NCI-H2227 treated with DMSO at 0.1 percent for 48 hours (cell line): Measurements from ENCODE around the gene PRCC.
A peak's percentile ranks its signal among the peaks of the same experiment; 100 is the strongest.

ENCODE experiments used
- DNase-seq: peaks from one replicate; lab custom pipeline; 2025; lab: John Stamatoyannopoulos, UW

Gene PRCC, protein sequence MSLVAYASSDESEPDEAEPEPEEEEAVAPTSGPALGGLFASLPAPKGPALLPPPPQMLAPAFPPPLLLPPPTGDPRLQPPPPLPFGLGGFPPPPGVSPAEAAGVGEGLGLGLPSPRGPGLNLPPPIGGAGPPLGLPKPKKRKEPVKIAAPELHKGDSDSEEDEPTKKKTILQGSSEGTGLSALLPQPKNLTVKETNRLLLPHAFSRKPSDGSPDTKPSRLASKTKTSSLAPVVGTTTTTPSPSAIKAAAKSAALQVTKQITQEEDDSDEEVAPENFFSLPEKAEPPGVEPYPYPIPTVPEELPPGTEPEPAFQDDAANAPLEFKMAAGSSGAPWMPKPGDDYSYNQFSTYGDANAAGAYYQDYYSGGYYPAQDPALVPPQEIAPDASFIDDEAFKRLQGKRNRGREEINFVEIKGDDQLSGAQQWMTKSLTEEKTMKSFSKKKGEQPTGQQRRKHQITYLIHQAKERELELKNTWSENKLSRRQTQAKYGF

DNA sequence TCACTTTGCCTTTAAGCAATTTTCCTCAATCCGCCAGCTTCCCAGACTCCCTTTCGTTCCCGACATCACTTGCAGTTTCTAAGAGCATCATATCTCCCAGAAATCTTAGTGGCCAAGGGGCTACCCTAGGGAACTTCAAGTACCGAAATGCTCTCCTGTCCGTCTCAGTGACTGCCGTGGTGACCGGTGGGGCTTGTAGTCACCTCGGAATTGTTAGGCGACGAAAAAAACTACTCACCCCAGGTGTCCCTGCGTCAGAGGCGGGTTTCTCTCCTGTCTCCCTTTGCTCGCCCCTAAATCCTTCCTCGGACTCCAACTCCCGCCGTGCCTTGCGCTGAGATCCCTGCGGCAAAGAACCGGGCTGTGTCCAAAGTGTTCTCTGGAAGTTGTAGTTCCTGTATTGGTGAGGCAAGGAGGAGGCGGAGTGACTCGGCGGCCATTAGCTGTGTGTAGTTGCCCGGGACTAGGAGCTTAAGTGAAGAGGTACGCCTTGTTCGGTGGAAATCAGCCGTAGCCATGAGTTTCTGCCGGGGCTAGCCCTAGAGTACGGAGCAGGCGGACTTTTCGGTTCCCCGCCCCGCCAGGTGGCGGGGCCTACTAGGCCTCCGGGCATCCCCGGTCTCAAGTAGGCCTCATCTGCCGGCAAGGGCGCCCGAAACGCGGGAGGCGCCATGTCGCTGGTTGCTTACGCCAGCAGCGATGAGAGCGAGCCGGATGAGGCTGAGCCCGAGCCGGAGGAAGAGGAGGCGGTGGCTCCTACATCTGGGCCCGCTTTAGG, at the start of gene PRCC:
TSS of gene PRCC (plus strand) at position 435 of the 778 bp plus-strand sequence. CDS start at position 672, 237 bp downstream.
- peak; percentile 99 for DNase-seq

DNA sequence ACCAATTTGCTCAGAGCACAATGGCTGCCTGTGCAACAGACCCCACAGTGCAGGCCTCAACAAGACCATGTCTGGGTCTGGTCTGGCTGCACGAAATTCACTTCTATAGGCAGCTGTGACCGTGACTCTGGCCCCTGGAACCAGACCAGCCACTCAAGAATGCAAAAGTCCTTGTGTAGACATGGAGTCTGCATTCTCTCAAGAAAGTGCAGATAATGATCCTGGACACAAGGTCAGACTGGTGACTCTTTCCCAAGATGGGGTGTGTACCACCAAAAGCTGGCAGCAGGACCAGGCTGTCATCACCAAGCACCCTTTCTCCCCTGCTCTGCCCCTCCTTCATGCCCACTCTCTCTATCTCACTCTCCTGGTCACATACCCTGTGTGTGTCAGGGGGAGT, 46.2 kb upstream of the PRCC start:
- no peak for DNase-seq

DNA sequence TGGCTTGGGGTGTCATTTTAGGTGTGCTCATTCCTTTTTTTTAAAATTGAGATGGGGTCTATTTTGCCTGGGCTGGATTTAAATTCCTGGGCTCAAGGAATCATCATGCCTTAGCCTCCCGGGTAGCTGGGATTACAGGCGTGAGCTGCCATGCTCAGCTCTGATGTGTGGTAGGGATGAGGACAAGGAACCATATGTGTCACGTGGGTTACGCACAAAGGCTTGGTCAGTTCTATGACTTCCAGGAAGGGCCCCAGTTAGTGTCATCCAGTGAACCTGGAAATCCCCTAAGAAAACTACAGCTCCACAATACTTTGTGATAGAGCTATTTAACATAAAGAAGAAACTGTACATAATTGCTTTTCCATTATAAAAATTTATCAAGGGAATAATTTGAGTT, 45.8 kb upstream of the PRCC start:
- no peak for DNase-seq

DNA sequence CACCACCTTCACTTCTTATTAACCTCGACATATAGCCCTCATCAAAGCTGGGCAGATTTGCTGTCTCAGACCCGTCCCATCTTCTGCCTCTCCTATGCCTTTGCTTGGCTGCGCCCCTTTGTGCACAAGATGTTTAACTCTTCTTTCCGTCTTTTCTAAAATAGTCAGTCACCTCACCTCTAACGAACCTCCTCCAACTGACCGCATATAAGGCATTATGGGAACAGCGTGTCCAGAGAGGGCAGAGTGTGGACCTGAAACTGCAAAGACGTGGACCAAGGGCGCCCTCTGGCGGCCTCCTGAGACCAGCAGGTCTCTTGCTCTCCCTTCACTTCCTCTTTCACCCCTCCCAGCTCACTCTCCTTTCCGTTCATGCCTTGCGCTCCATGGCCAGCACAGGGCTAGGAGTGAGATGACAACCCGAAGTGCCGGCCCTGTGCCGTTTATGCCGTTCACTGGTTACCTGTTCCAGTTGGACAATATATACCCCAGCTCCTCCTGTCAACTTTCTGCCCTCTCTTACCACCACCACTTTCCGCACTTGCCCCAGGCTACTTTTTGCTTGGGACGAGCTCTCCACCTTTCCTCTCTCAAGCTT, 41.6 kb upstream of the PRCC start:
- DNase-seq, result peak; percentile 89

DNA sequence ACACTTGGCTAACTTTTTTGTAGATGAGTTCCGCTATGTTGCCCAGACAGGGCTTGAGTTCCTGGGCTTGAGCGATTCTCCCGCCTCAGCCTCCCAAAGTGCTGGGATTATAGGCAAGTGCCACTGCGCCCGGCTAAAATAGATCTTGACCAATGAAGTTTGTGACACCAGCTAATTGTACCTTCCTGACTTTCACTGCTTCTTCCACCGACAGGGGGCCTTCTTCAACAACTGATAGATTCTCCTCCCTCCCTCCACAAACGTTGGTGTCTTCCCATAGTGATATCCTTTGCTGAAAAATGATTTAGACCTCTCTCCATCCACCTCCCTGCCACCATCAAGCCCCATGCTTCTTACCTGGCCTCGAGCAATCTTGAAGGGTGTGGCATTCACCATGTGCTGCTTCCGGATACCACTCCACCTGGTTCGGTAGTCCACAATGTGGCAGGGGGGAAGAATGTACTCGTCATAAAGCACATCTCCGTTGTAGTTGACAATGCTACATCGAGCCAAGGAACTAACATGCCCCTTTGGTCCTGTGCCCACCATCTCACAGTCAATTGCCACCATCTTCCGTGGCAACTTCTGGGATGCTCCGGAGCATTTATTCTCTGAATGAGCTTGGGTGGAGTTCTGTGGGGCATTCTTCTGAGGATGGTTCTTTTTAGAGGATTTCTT, 40.6 kb upstream of the PRCC start:
- DNase-seq, result peak; percentile 47

DNA sequence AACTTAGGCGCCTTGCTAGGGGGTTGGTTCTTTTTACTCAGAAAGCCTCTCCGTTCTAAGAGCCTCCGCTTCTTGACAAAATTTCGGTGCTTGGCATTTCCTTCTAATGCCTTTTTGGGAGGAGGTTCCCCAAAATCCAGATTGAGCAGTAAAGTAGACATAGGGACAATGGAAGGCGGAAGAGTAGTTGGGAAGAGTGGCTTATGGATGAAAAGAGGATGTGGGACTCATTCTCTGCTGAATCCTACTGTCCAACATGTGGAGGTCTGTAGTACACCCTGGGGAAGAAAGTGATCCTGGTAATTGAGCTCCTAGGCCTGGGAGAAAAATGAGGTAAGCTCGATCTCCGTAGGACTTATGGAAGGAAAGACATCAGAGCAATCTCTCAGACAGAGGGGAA, 39.8 kb upstream of the PRCC start:
- DNase-seq, result no peak

DNA sequence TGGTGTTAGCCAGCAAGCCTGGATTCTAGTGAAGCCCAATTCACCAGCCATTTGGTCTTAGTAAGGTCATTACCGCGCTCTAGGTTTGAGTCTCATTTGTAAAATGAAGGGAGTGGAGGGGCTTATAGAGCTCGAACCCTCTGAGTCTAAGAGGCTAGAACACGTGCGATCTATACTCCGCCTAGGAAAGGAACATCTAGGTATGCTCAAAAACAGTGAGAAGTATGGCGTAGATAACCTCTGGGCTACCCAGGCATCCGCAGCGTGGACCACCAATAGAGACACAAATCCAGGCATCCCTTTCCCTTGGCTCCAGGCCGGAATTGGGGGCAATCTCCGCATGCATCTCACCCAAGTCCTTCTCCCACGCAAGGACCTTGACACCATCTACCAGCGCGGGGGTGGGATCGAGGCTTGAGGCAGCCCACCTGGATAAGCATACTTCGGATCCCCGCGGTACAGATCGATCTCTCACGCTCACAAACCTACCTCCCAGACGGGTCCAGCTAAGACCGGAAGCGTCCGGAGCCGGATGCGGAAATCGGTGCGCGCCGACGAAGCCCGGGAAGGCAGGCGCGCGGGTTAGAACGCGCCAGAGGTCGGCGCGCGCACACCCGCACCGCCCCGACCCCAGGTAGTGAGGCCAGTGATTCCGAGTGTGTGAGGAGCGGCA, 39.3 kb upstream of the PRCC start, which contains the start of gene METTL25B:
TSS of gene METTL25B (plus strand) at position 544 of the 673 bp plus-strand sequence. CDS start 636 bp downstream, outside the sequence.
- DNase-seq, result no peak

DNA sequence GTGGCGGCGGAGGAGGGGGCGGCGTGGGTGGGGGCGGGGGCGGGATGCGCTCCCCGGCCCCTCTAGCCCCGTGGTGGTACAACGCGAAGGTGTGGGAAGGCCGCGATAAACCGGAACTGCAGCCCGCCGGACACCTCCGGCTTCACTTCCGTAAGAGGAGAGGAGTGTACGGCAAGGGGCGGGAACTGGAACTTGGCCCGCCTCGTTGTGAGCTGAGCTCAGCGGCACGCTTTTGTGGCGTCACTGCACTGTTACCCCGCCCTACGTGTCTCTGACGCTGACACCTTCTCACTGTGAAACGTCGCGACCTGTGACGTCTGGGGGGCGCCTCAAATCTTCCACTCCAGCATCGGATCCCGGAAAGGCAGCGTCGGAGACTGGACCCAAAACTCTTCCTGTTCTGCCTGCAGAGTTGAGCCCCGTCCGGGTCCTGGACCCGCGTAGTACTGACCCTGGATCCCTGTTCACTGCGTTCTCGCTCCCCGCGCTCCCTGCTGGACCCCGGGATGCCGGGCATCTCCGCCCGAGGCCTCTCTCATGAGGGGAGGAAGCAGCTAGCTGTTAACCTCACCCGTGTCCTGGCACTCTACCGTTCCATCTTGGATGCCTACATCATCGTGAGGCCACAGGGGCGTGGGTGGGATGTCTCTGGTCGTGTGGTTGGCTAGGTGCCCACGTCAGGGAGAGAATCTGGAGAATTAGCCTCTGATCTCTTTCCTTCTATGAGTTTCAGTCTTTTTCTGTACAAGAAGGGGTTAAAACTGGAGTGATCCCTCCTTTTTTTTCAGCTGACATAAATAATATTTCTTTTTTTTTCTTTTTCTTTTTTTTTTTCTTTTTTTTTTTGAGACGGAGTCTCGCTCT, 38.5 kb upstream of the PRCC start, which contains the start of gene ISG20L2:
TSS of gene ISG20L2 (minus strand) at position 168 of the 864 bp plus-strand sequence. CDS start 1,114 bp downstream, outside the sequence.
- DNase-seq, result peak; percentile 96

DNA sequence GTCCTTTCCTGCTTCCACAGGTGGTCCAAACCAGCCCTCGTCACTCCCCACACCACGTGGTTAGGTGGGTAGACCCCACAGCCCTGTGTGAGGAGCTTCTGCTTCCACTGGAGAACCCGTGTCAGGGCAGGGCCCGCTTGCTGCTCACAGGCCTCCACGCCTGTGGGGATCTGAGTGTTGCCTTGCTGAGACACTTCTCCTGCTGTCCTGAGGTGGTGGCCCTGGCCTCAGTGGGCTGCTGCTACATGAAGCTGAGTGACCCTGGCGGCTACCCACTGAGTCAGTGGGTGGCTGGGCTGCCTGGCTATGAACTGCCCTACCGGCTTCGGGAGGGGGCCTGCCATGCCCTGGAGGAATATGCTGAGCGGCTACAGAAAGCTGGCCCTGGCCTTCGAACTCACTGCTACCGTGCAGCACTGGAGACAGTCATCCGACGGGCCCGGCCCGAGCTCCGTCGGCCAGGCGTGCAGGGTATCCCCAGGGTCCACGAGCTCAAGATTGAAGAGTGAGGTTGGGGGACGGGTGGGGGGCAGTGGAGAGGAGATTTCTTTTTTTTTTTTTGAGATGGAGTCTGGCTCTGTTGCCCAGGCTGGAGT, 33.2 kb upstream of the PRCC start:
- no peak for DNase-seq

DNA sequence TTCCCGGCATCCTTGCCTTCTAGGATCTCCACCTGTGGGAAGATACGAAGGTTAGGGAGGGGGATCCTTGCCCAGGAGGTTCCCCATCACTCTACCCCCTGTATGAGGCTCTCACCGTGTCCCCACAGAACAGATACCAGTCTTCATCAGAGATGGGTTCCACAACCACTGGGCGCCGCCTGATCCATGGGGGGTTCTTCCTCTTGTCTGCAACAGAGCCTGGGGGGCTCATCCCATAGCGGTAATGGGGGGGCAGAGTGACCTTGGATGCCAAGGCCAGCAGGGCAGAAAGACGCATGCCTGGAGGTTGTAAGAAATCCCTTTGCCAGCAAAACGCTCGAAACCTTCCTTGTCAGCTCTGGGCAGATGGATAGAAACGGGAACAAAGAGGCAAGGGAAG, 28.9 kb upstream of the PRCC start:
- DNase-seq, result no peak

DNA sequence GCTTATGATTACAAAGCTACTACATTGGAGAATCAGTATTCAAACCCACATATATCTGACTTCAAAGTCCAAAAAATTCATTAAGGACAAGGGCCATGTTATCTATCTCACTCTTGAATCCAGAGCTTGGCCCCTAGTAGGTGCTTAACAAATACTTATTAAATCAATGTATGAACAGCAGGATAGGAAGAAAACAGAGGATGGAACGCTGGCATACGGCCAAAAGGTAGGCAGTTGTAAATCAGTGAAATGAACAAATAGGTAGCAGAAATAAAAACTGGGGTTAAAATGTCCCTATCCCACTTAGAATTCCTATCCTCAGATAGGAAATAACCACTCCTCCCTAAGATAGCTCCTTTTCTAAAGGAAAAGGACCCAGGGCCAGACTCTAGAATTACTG, 28.4 kb upstream of the PRCC start:
- DNase-seq, result no peak

DNA sequence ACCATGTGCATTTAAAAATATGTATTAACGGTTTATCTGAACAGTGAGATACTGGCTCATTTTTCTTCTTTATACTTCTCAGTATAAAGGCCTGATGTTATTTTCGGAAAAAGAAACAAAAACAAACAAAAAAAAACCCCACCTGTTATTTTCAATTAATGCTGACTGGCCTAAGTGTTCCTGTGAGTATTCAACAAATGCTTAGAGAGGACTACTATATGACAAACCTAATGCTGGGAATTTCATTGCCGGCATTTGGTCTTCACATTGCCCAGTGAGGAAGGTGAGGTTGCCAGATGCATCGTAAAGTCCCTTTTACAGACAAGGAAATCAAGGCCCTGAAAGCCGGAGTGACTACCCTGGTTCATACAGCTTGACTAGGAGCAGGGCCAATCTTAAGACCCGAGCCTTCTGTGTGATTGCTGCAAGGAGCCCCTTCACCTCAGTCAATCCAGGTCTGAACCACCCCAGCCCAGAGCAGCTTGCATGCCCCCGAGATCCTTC, 27.0 kb upstream of the PRCC start:
- DNase-seq, result no peak

DNA sequence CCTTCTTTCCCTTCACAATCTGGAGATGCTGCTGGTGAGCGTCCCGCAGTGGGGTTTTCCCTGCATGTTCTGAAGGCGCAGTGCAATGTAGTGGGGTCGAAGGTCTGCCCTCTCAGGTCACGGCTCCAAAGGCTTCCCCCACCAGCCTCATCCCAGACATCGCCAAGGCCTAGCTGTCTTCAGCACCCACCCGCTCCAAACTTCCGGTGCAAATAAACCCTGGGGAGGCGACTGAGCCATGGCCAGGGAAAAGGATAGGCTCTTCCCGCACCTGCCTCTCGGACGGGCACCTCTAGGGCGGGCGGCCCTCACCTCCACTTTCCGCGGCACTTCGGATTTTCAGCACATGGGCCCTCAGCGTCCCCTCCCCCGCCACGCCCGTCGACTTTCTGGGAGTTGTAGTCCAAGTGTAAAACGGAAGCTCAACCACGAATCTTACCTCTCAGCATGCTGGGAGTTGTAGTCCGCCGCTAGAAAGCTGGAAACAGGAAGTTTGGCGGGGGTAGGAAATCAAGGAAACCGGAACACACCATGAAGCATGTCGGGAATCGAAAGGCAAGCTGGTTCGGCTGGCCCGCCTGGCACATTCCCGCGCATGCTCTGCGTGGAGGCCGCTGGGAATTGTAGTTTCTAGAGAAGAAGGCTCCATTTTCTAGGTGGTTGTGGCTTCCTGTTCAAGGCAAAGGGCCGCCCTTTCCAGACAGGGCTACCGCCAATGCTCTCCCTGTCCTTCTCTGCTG, 26.4 kb upstream of the PRCC start, which contains the start of gene MRPL24:
TSS of gene MRPL24 (minus strand) at position 348 of the 740 bp plus-strand sequence. CDS start 2,384 bp downstream, outside the sequence.
- peak; percentile 99 for DNase-seq

DNA sequence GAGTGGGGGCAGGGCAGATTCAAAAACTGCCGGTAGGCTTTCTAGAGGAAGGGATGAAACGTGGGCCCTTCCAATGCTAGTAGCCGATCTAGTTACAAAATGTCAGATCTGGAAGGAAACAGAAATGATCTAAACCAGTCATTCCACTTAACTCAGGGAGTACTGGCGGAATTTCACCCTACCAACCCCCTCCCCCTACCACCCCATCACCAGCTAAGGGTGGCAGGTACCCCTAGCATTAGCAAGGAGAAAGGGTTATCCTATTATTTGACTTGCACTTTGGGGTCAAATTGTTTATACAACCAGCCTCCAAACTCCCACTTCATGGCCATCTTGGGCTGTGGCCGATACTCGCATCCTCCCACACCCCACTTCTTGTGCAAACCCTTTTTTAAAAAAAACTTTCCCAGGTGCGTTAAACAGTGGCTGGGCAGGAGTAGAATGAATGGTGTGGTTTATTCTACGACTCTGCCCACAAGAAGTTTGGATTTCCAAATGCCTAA, 25.8 kb upstream of the PRCC start:
- no peak for DNase-seq

DNA sequence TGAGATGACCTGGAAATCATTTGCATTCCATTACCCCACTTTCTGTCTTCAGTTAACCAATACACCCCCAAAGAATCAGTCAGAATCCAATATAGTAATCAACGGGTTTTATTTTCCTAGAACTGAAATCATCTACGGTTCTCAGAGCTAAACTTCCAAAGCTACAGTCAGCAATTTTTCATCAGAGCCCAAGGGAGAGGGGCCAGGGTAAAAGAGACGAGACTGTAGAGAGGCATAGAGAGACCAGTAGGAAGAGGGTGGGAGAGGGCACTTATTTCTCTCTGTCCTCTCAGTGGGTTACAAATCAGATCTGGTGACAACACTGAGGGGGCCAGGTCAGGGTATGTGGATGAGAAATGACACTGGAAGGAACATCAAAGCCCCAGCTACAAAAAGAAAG, 25.3 kb upstream of the PRCC start:
- DNase-seq, result no peak

DNA sequence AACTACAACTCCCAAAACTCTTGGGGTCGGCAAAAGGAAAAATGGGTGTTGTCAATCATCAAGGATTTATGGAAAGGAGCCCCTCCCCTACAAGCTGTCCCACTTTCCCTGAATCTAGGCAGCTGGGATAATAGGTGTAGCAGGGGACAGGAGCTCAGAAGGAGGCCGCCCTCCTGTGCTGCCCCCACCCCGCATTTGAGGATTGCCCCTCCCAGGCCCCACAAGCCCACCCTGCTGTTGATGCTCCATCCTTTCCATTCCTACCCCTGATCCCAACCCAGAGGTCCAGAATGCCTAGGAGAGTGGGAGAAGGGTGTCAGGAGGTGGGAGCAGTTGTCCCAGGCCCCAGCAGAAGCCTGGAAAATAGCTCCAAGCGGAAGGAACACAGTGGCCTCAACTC, 24.5 kb upstream of the PRCC start:
- DNase-seq, result no peak

DNA sequence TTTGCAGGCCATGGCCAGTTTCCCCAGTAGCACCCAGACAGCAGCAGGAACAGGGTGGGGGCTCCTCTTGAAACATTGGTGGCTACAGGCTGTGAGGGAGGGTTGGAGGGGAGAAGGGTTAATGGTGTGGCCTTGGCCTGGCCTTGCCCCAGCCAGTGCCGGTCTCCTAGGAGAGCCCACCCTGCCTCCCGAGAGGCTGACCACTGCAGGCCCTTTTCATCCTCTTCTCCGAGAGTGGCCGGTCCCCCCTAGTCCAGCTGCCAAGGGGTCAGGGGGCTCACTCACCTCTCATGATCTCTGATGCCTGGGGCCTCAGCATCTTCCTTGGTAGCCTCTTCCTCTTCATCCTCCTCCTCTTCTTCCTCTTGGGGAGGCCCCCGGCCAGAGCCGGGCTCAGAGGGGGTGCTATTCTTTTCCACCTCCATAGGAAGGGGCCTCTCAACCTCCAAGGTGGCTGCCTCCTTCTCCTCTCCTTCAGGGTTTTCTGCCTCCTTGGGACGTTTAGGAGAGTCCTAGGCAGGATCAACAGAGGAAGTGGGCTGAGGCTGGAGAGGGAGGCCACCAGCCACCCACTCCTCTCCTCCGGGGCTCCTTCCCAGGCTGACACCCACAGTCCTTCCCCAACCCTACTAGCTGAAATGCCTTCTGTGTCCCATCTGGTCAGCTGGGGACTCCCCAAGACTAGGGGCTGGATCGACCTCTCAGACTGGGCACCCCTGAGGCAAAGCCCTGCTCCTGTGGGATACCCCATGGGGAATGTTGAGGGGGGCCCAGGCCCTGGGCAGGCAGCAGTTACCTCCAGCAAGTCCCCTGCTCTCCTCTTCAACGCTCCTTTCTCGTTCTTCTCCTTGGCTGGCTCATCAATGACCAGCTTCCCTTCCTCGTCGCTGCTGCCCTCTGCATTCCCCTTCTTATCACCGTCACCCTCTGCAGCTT, 23.7 kb upstream of the PRCC start:
- no peak for DNase-seq
